MM.1S (cell line): ENCODE results near the gene NEBL.

ENCODE experiments used
- DNase-seq: peaks from one replicate; pipeline ENCODE4 v3.0.0-alpha.2; 2015
- H2AFZ ChIP-seq: fragments of 300-600 bp; sonication (generic); 2 replicates; pipeline ENCODE4 v1.6.0; 2016; ENCODE audit warnings: antibody characterized with exemption, low read length
- H3F3A ChIP-seq: fragments of 300-600 bp; sonication (generic); 2 replicates; pipeline ENCODE4 v1.6.1; 2016; ENCODE audit warnings: mild to moderate bottlenecking, antibody characterized with exemption, low read length, moderate library complexity, mixed read lengths; ENCODE audit not compliant: insufficient read depth
- H3K27ac ChIP-seq: fragments of 300-600 bp; sonication (generic); 2 replicates; pipeline ENCODE4 v1.5.1; 2016; ENCODE audit warnings: mild to moderate bottlenecking, low read length
- H3K27me3 ChIP-seq: fragments of 300-600 bp; sonication (generic); replicated peaks from 2 replicates; pipeline ENCODE4 v1.6.0; 2016; ENCODE audit warnings: low read length; ENCODE audit not compliant: insufficient read depth
- H3K36me3 ChIP-seq: fragments of 300-600 bp; sonication (generic); replicated peaks from 2 replicates; pipeline ENCODE4 v1.6.1; 2016; ENCODE audit warnings: mild to moderate bottlenecking, low read length, mixed read lengths; ENCODE audit not compliant: insufficient read depth
- H3K4me1 ChIP-seq: fragments of 300-600 bp; sonication (generic); 2 replicates; pipeline ENCODE4 v1.6.1; 2016; ENCODE audit warnings: low read length, mixed read lengths
- H3K4me2 ChIP-seq: fragments of 300-600 bp; sonication (generic); 2 replicates; pipeline ENCODE4 v1.6.0; 2016; ENCODE audit warnings: low read depth, low read length
- H3K4me3 ChIP-seq: fragments of 300-600 bp; sonication (generic); 2 replicates; pipeline ENCODE4 v1.5.1; 2016; ENCODE audit warnings: low read length, mixed read lengths
- H3K79me2 ChIP-seq: fragments of 300-600 bp; sonication (generic); 2 replicates; pipeline ENCODE4 v1.6.1; 2016; ENCODE audit warnings: mixed run types, low read length, mixed read lengths
- H3K9ac ChIP-seq: fragments of 300-600 bp; sonication (generic); 2 replicates; pipeline ENCODE4 v1.6.1; 2016; ENCODE audit warnings: low read length, mixed read lengths
- H3K9me2 ChIP-seq: fragments of 300-600 bp; sonication (generic); replicated peaks from 2 replicates; pipeline ENCODE4 v1.6.1; 2016; ENCODE audit warnings: mild to moderate bottlenecking, low read length, mixed read lengths; ENCODE audit not compliant: insufficient read depth
- H3K9me3 ChIP-seq: fragments of 300-600 bp; sonication (generic); replicated peaks from 2 replicates; pipeline ENCODE4 v1.6.1; 2016; ENCODE audit warnings: mild to moderate bottlenecking, low read length, mixed read lengths; ENCODE audit not compliant: insufficient read depth
- H4K20me1 ChIP-seq: fragments of 300-600 bp; sonication (generic); 2 replicates; pipeline ENCODE4 v1.6.1; 2016; ENCODE audit warnings: mild to moderate bottlenecking, low read length, moderate library complexity, mixed read lengths; ENCODE audit not compliant: insufficient read depth
- CTCF ChIP-seq: fragments of 300-600 bp; sonication (generic); IDR thresholded peaks from 2 replicates; pipeline ENCODE4 v1.5.1; 2016; ENCODE audit warnings: antibody characterized with exemption, low read length, mixed read lengths
- EZH2 ChIP-seq: fragments of 300-600 bp; sonication (generic); optimal IDR thresholded peaks from 2 replicates; pipeline ENCODE3; 2017; ENCODE audit warnings: low read depth, mild to moderate bottlenecking, antibody characterized with exemption, low read length, mixed read lengths
- EZH2phosphoT487 ChIP-seq: fragments of 300-600 bp; sonication (generic); IDR thresholded peaks from 2 replicates; pipeline ENCODE4 v1.6.1; 2018; ENCODE audit warnings: antibody characterized with exemption, low read length

NEBL gene

GRCh38 chr10:20933705-20934104, 36.6 kb upstream of the NEBL start:
- DNase-seq: no peak
- Histone ChIP-seq H3K9ac (no peak overlapping the region), H3K27ac (no peak overlapping the region), H2AFZ (no peak overlapping the region), H3K27me3 (no peaks in the 10 kb centered on the region), H3K4me2 (no peak overlapping the region), H3K79me2 (no peaks in the 10 kb centered on the region), H3K9me3 (no peaks in the 10 kb centered on the region), H4K20me1 (no peaks in the 10 kb centered on the region), H3K4me1 (0 out of 2 replicates have a peak, but pooled peaks cover 3% of the 10 kb centered on the region), H3F3A (no peaks in the 10 kb centered on the region), H3K36me3 (no peaks in the 10 kb centered on the region), H3K4me3 (no peak overlapping the region), H3K9me2 (no peaks in the 10 kb centered on the region)
- TF ChIP-seq EZH2phosphoT487: no peak
- no peak for TF ChIP-seq CTCF
- TF ChIP-seq EZH2: no peak

- no peaks in the 10 kb centered on the region for H3F3A ChIP-seq
- no peak overlapping the region for H3K4me2 ChIP-seq
- no peak overlapping the region for H2AFZ ChIP-seq
- no peaks in the 10 kb centered on the region for H3K27me3 ChIP-seq
- H4K20me1 ChIP-seq: no peaks in the 10 kb centered on the region
- H3K27ac ChIP-seq: no peak overlapping the region
- H3K79me2 ChIP-seq: no peaks in the 10 kb centered on the region
- no peaks in the 10 kb centered on the region for H3K36me3 ChIP-seq
- H3K9me3 ChIP-seq: no peaks in the 10 kb centered on the region
- no peaks in the 10 kb centered on the region for H3K9me2 ChIP-seq
- DNase-seq: no peak
- H3K9ac ChIP-seq: no peak overlapping the region
- no peak overlapping the region for H3K4me3 ChIP-seq
- TF ChIP-seq EZH2phosphoT487 (no peak), CTCF (no peak), EZH2 (no peak)
- 0 out of 2 replicates have a peak, but pooled peaks cover 3% of the 10 kb centered on the region for H3K4me1 ChIP-seq
Measured at GRCh38 chr10:20932606-20933126, 35.6 kb upstream of the NEBL start.

- H3K9me3 ChIP-seq: no peaks in the 10 kb centered on the region
Measured at GRCh38 chr10:20931156-20931795, 34.2 kb upstream of the NEBL start.

More at GRCh38 chr10:20931156-20931795, 34.2 kb upstream of the NEBL start:
- H3F3A ChIP-seq: no peaks in the 10 kb centered on the region
- H2AFZ ChIP-seq: no peak overlapping the region
- 0 out of 2 replicates have a peak, but pooled peaks cover 3% of the 10 kb centered on the region for H3K4me1 ChIP-seq
- no peak overlapping the region for H3K27ac ChIP-seq
- H3K79me2 ChIP-seq: no peaks in the 10 kb centered on the region
- H3K9me2 ChIP-seq: no peaks in the 10 kb centered on the region
- H3K4me3 ChIP-seq: no peak overlapping the region
- no peaks in the 10 kb centered on the region for H4K20me1 ChIP-seq
- no peak for TF ChIP-seq CTCF
- no peak for TF ChIP-seq EZH2phosphoT487
- TF ChIP-seq EZH2: no peak
- no peak overlapping the region for H3K4me2 ChIP-seq
- H3K9ac ChIP-seq: no peak overlapping the region
- no peak for DNase-seq
- H3K36me3 ChIP-seq: no peaks in the 10 kb centered on the region
- H3K27me3 ChIP-seq: no peaks in the 10 kb centered on the region
